NCI-H1092 treated with DMSO at 0.1 percent for 48 hours (cell line): ENCODE measurements around the gene SYN1.

ENCODE experiments used
- DNase-seq: peaks from one replicate; lab custom pipeline; 2025; lab: John Stamatoyannopoulos, UW

The SYN1 gene

DNA sequence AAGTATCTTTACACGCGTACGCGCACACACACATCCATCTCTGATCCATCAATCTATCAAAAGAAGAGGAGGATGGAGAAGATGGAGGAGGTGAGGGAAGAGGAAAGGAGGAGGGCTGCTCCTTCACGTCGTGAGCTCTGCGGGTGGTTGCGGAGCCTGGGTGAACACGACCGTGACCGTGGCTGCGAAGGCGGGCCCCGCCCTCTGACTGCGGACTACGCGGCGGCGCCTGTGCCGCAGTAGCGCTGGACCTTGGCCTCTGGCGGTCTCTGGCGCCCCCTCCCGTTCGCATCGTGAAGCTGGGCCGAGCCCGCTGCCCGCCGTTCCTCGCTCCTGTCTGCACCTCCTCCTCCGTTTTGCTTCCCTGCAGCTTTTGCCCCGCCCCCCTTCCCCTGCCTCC, 96.4 kb downstream of the SYN1 start:
- DNase-seq, result peak; percentile 85
